ENCODE measurements around the gene TMEM134. TPM values are rescaled to one million over a fixed set of nuclear protein-coding genes. Genes with fewer than 3 reads are reported as not detected.
A peak's percentile ranks its signal among the peaks of the same experiment; 100 is the strongest.
"Not testable (repeated sequence)": the region's sequence is repeated elsewhere in the genome, so short reads cannot be mapped to it uniquely, and the experiment has no call there.

The TMEM134 gene
- total RNA-seq, 1 donor from 2014 or later = 62.0 TPM

- Mint-ChIP-seq H3K27ac (peak overlapping the region; percentile 68), H3K4me1 (ENCODE audit: low read depth) (peaks cover 25% of the 10 kb centered on the region), H3K4me3 (ENCODE audit: low read depth) (peak overlapping the region; percentile 92), H3K27me3 (ENCODE audit: low read depth) (no peaks in the 10 kb centered on the region), H3K36me3 (ENCODE audit: low read depth) (peaks cover 12% of the 10 kb centered on the region), H3K9me3 (no peaks in the 10 kb centered on the region)
- intact Hi-C loops (cut with micrococcal nuclease) = loop anchor here (2.0 kb wide), 2 partner anchors 30 to 66 kb away; no protein-coding TSS in a partner anchor
- DNase-seq (ENCODE audit: low spot score) = no peak
Measured at GRCh38 chr11:67468456-67468758, 644 bp downstream of the TMEM134 start.

GRCh38 chr11:67468056-67468455, 995 bp downstream of the TMEM134 start:
- Mint-ChIP-seq H3K9me3 (no peaks in the 10 kb centered on the region), H3K4me1 (ENCODE audit: low read depth) (peaks cover 25% of the 10 kb centered on the region), H3K4me3 (ENCODE audit: low read depth) (peak overlapping the region; percentile 92), H3K27ac (peak overlapping the region; percentile 68), H3K36me3 (ENCODE audit: low read depth) (peaks cover 12% of the 10 kb centered on the region), H3K27me3 (ENCODE audit: low read depth) (no peaks in the 10 kb centered on the region)
- DNase-seq (ENCODE audit: low spot score) = no peak
- intact Hi-C loops (cut with micrococcal nuclease) = loop anchor here (2.0 kb wide), 2 partner anchors 29 to 65 kb away; no protein-coding TSS in a partner anchor

GRCh38 chr11:67466962-67467771, 1.9 kb downstream of the TMEM134 start:
- H3K9me3 Mint-ChIP-seq = no peaks in the 10 kb centered on the region
- peaks cover 12% of the 10 kb centered on the region for H3K36me3 Mint-ChIP-seq (ENCODE audit: low read depth)
- H3K4me1 Mint-ChIP-seq (ENCODE audit: low read depth) = peaks cover 25% of the 10 kb centered on the region
- H3K4me3 Mint-ChIP-seq (ENCODE audit: low read depth) = peak overlapping the region; percentile 92
- peak overlapping the region; percentile 68 for H3K27ac Mint-ChIP-seq
- no peak for DNase-seq (ENCODE audit: low spot score)
- no peaks in the 10 kb centered on the region for H3K27me3 Mint-ChIP-seq (ENCODE audit: low read depth)
- intact Hi-C loops (cut with micrococcal nuclease) = no loop called here

- Mint-ChIP-seq H3K36me3 (ENCODE audit: low read depth) (peaks cover 12% of the 10 kb centered on the region), H3K27ac (no peak overlapping the region), H3K4me3 (ENCODE audit: low read depth) (peak overlapping the region; percentile 45), H3K9me3 (no peaks in the 10 kb centered on the region), H3K4me1 (ENCODE audit: low read depth) (peaks cover 25% of the 10 kb centered on the region), H3K27me3 (ENCODE audit: low read depth) (no peaks in the 10 kb centered on the region)
- DNase-seq (ENCODE audit: low spot score) = no peak
- intact Hi-C loops (cut with micrococcal nuclease) = no loop called here
Measured at GRCh38 chr11:67466367-67466766, 2.7 kb downstream of the TMEM134 start.

GRCh38 chr11:67465530-67465929, 3.5 kb downstream of the TMEM134 start:
- peak overlapping the region; percentile 87 for H3K4me3 Mint-ChIP-seq (ENCODE audit: low read depth)
- H3K9me3 Mint-ChIP-seq; H3K27me3 Mint-ChIP-seq (ENCODE audit: low read depth); DNase-seq (ENCODE audit: low spot score); intact Hi-C loops (cut with micrococcal nuclease): not testable (repeated sequence)
- H3K27ac Mint-ChIP-seq = peak overlapping the region; percentile 80
- H3K4me1 Mint-ChIP-seq (ENCODE audit: low read depth) = peaks cover 25% of the 10 kb centered on the region
- H3K36me3 Mint-ChIP-seq (ENCODE audit: low read depth) = peaks cover 12% of the 10 kb centered on the region

GRCh38 chr11:67465189-67465510, 3.9 kb downstream of the TMEM134 start:
- Mint-ChIP-seq H3K4me3 (ENCODE audit: low read depth) (peak overlapping the region; percentile 87), H3K36me3 (ENCODE audit: low read depth) (peaks cover 12% of the 10 kb centered on the region), H3K9me3 (no peaks in the 10 kb centered on the region), H3K27me3 (ENCODE audit: low read depth) (peaks cover 3% of the 10 kb centered on the region), H3K27ac (peak overlapping the region; percentile 80), H3K4me1 (ENCODE audit: low read depth) (peaks cover 26% of the 10 kb centered on the region)
- DNase-seq (ENCODE audit: low spot score) = no peak
- intact Hi-C loops (cut with micrococcal nuclease) = no loop called here

- peak overlapping the region; percentile 87 for H3K4me3 Mint-ChIP-seq (ENCODE audit: low read depth)
- peak; percentile 90 for DNase-seq (ENCODE audit: low spot score)
- H3K9me3 Mint-ChIP-seq = no peaks in the 10 kb centered on the region
- peaks cover 29% of the 10 kb centered on the region for H3K4me1 Mint-ChIP-seq (ENCODE audit: low read depth)
- peak overlapping the region; percentile 80 for H3K27ac Mint-ChIP-seq
- intact Hi-C loops (cut with micrococcal nuclease) = loop anchor here (1.0 kb wide), 1 partner anchor 44 kb away; the partner anchor contains the start of gene CDK2AP2
- peaks cover 12% of the 10 kb centered on the region for H3K36me3 Mint-ChIP-seq (ENCODE audit: low read depth)
- peaks cover 6% of the 10 kb centered on the region for H3K27me3 Mint-ChIP-seq (ENCODE audit: low read depth)
Measured at GRCh38 chr11:67464411-67465188, 4.5 kb downstream of the TMEM134 start.

GRCh38 chr11:67463680-67464410, 5.2 kb downstream of the TMEM134 start:
- peaks cover 6% of the 10 kb centered on the region for H3K27me3 Mint-ChIP-seq (ENCODE audit: low read depth)
- intact Hi-C loops (cut with micrococcal nuclease) = loop anchor here (1.0 kb wide), 1 partner anchor 44 kb away; the partner anchor contains the start of gene CDK2AP2
- peak overlapping the region; percentile 80 for H3K27ac Mint-ChIP-seq
- H3K9me3 Mint-ChIP-seq = no peaks in the 10 kb centered on the region
- peaks cover 29% of the 10 kb centered on the region for H3K4me1 Mint-ChIP-seq (ENCODE audit: low read depth)
- H3K36me3 Mint-ChIP-seq (ENCODE audit: low read depth) = peaks cover 12% of the 10 kb centered on the region
- no peak for DNase-seq (ENCODE audit: low spot score)
- peak overlapping the region; percentile 87 for H3K4me3 Mint-ChIP-seq (ENCODE audit: low read depth)

- Mint-ChIP-seq H3K9me3 (no peaks in the 10 kb centered on the region), H3K27ac (no peak overlapping the region), H3K4me3 (ENCODE audit: low read depth) (no peak overlapping the region), H3K27me3 (ENCODE audit: low read depth) (peaks cover 6% of the 10 kb centered on the region), H3K36me3 (ENCODE audit: low read depth) (peaks cover 12% of the 10 kb centered on the region), H3K4me1 (ENCODE audit: low read depth) (peaks cover 26% of the 10 kb centered on the region)
- intact Hi-C loops (cut with micrococcal nuclease) = no loop called here
- DNase-seq (ENCODE audit: low spot score) = no peak
Measured at GRCh38 chr11:67463186-67463585, 5.9 kb downstream of the TMEM134 start.

- H3K27me3 Mint-ChIP-seq (ENCODE audit: low read depth) = peaks cover 6% of the 10 kb centered on the region
- no peak for DNase-seq (ENCODE audit: low spot score)
- H3K36me3 Mint-ChIP-seq (ENCODE audit: low read depth) = no peaks in the 10 kb centered on the region
- intact Hi-C loops (cut with micrococcal nuclease) = no loop called here
- H3K4me1 Mint-ChIP-seq (ENCODE audit: low read depth) = peaks cover 4% of the 10 kb centered on the region
- no peaks in the 10 kb centered on the region for H3K9me3 Mint-ChIP-seq
- H3K27ac Mint-ChIP-seq = no peak overlapping the region
- no peak overlapping the region for H3K4me3 Mint-ChIP-seq (ENCODE audit: low read depth)
Measured at GRCh38 chr11:67458266-67458665, 10.8 kb downstream of the TMEM134 start.

GRCh38 chr11:67457453-67457852, 11.6 kb downstream of the TMEM134 start:
- Mint-ChIP-seq H3K4me3 (ENCODE audit: low read depth) (no peak overlapping the region), H3K4me1 (ENCODE audit: low read depth) (peaks cover 4% of the 10 kb centered on the region), H3K27ac (no peak overlapping the region), H3K36me3 (ENCODE audit: low read depth) (no peaks in the 10 kb centered on the region), H3K27me3 (ENCODE audit: low read depth) (peaks cover 6% of the 10 kb centered on the region), H3K9me3 (no peaks in the 10 kb centered on the region)
- DNase-seq (ENCODE audit: low spot score) = no peak
- intact Hi-C loops (cut with micrococcal nuclease) = no loop called here

GRCh38 chr11:67456068-67456705, 12.9 kb downstream of the TMEM134 start:
- Mint-ChIP-seq H3K27ac (no peak overlapping the region), H3K36me3 (ENCODE audit: low read depth) (no peaks in the 10 kb centered on the region), H3K9me3 (no peaks in the 10 kb centered on the region), H3K4me1 (ENCODE audit: low read depth) (peaks cover 4% of the 10 kb centered on the region), H3K4me3 (ENCODE audit: low read depth) (no peak overlapping the region), H3K27me3 (ENCODE audit: low read depth) (peaks cover 6% of the 10 kb centered on the region)
- DNase-seq (ENCODE audit: low spot score) = no peak
- intact Hi-C loops (cut with micrococcal nuclease) = no loop called here

All from activated T-helper 2 cell treated with anti-CD3 and anti-CD28 coated beads, Interferon-gamma antibody, Interleukin-2, Interleukin-4, amounts not matched to agents 10 μg/mL and 5 μg/mL and 100 μg/mL, durations not matched to agents 14 hours and 24 hours and 36 hours (primary cell).